A549 (cell line): ENCODE results near the gene MLYCD. TPM values are rescaled to one million over a fixed set of nuclear protein-coding genes. Genes with fewer than 3 reads are reported as not detected.

Experiments used
- ATAC-seq, 2 experiments: fragments of 200-7000 bp in 1 of 2; fragments of >200 bp in 1 of 2; cut with Nextera tagmentation in 1 of 2; cut with Tn5 transposase in 1 of 2; 3 replicates each; pipeline versions ENCODE4 v1.8.0 to v1.9.1; 2018 to 2020; ENCODE audit warnings: mild to moderate bottlenecking in 1 of 2, moderate library complexity in 1 of 2
- CTCF ChIA-PET: fragments of 300-600 bp; sonication (Branson Sonifier 250); formaldehyde crosslinking; extraction: SDS; loops from one replicate; lab custom pipeline; 2021; ENCODE audit warnings: antibody characterized with exemption, inconsistent platforms; lab: Yijun Ruan, JAX
- POLR2A ChIA-PET: fragments of 350-600 bp; formaldehyde crosslinking; extraction: SDS; loops from one replicate; lab custom pipeline; 2021; ENCODE audit warnings: antibody characterized with exemption, inconsistent platforms; lab: Yijun Ruan, JAX
- DNase-seq, 2 experiments: peaks; one replicate each; pipeline versions ENCODE4 v3.0.0 to v3.0.0-alpha.2; 2011 to 2016; ENCODE audit warnings: low read depth in 1 of 2, low spot score in 1 of 2
- FAIRE-seq: peaks from 2 replicates; lab custom pipeline; 2011; peaks lifted over from hg19 to GRCh38; lab: Jason Lieb, UNC
- H3K27ac ChIP-seq, 2 experiments: fragments of >200 bp; sonication (Bioruptor Twin); formaldehyde crosslinking; 3 replicates each; pipeline ENCODE4 v1.5.1; 2016 to 2017
- H3K4me1 ChIP-seq: fragments of >200 bp; sonication (Bioruptor Twin); formaldehyde crosslinking; 3 replicates; pipeline ENCODE4 v1.6.1; 2016
- H3K4me2 ChIP-seq: fragments of >200 bp; sonication (Bioruptor Twin); formaldehyde crosslinking; 3 replicates; pipeline ENCODE4 v1.6.1; 2016
- H3K4me3 ChIP-seq: fragments of >200 bp; sonication (Bioruptor Twin); formaldehyde crosslinking; 3 replicates; pipeline ENCODE4 v1.5.1; 2016
- H3K9me3 ChIP-seq: fragments of >200 bp; sonication (Bioruptor Twin); formaldehyde crosslinking; 3 replicates; pipeline ENCODE4 v1.6.1; 2016
- ATOH8 ChIP-seq: fragments of 250-450 bp; sonication (Bioruptor Pico); IDR thresholded peaks from 2 replicates; pipeline ENCODE4 v1.5.0; 2020; ENCODE audit warnings: low read depth, mild to moderate bottlenecking, moderate library complexity
- BHLHE40 ChIP-seq: IDR thresholded peaks from 2 replicates; pipeline ENCODE4 v1.6.1; 2012; ENCODE audit warnings: low read depth, low read length, inconsistent platforms
- CBX2 ChIP-seq: fragments of 200-600 bp; sonication (generic); IDR thresholded peaks from 2 replicates; pipeline ENCODE4 v1.6.1; 2016; ENCODE audit warnings: low read depth, mild to moderate bottlenecking, borderline replicate concordance
- CEBPB ChIP-seq, 2 experiments: fragments of >200 bp in 1 of 2; sonication (Bioruptor Twin) in 1 of 2; formaldehyde crosslinking in 1 of 2; IDR thresholded peaks; 2 replicates each; pipeline ENCODE4 v1.6.1; 2012 to 2016
- E2F6 ChIP-seq: IDR thresholded peaks from 2 replicates; pipeline ENCODE4 v1.6.1; 2012; ENCODE audit warnings: low read depth, borderline replicate concordance
- ELK1 ChIP-seq: fragments of 150-350 bp; IDR thresholded peaks from 2 replicates; pipeline ENCODE4 v1.6.1; 2014; ENCODE audit warnings: low read depth, mild to moderate bottlenecking, low read length
- EP300 ChIP-seq, 2 experiments: fragments of >200 bp; sonication (Bioruptor Twin); formaldehyde crosslinking; IDR thresholded peaks; 2 replicates in 1 of 2; 3 replicates in 1 of 2; pipeline ENCODE4 v1.6.1; 2016 to 2017
- ESRRA ChIP-seq: fragments of 150-350 bp; IDR thresholded peaks from 2 replicates; pipeline ENCODE4 v1.6.1; 2014; ENCODE audit warnings: mild to moderate bottlenecking, low read length, borderline replicate concordance
- FOXS1 ChIP-seq: fragments of 250-450 bp; sonication (Bioruptor Pico); IDR thresholded peaks from 2 replicates; pipeline ENCODE4 v1.5.0; 2020; ENCODE audit warnings: mild to moderate bottlenecking, moderate library complexity
- HDAC2 ChIP-seq: fragments of 200-600 bp; sonication (generic); IDR thresholded peaks from 2 replicates; pipeline ENCODE4 v1.6.1; 2016
- HOXA7 ChIP-seq: fragments of 250-450 bp; sonication (Bioruptor Pico); IDR thresholded peaks from 2 replicates; pipeline ENCODE4 v1.5.0; 2020; ENCODE audit warnings: mild to moderate bottlenecking, moderate library complexity
- JUN ChIP-seq, 2 experiments: fragments of >200 bp; sonication (Bioruptor Twin); formaldehyde crosslinking; IDR thresholded peaks; 2 replicates in 1 of 2; 3 replicates in 1 of 2; pipeline ENCODE4 v1.6.1; 2016 to 2017
- KDM1A ChIP-seq: fragments of 200-600 bp; sonication (generic); IDR thresholded peaks from 2 replicates; pipeline ENCODE4 v1.6.1; 2016; ENCODE audit warnings: low read depth, mild to moderate bottlenecking
- MAX ChIP-seq: IDR thresholded peaks from 2 replicates; pipeline ENCODE4 v1.6.1; 2012
- MYC ChIP-seq: IDR thresholded peaks from 2 replicates; pipeline ENCODE4 v1.6.1; 2012; ENCODE audit warnings: mild to moderate bottlenecking, inconsistent platforms, low read length, improper control_type of control experiment, borderline replicate concordance
- NFE2L2 ChIP-seq: fragments of 150-350 bp; conservative IDR thresholded peaks from 2 replicates; pipeline ENCODE4 v1.6.1; 2014; ENCODE audit warnings: low read length
- NPAS2 ChIP-seq: fragments of 250-450 bp; sonication (Bioruptor Pico); IDR thresholded peaks from 2 replicates; pipeline ENCODE4 v1.8.0; 2022; ENCODE audit warnings: mild to moderate bottlenecking, moderate library complexity, borderline replicate concordance
- NR3C1 ChIP-seq: fragments of >200 bp; sonication (Bioruptor Twin); formaldehyde crosslinking; IDR thresholded peaks from 3 replicates; pipeline ENCODE4 v1.6.1; 2017
- PBX3 ChIP-seq: IDR thresholded peaks from 2 replicates; pipeline ENCODE4 v1.6.1; 2012
- PHF8 ChIP-seq: fragments of 200-600 bp; sonication (generic); IDR thresholded peaks from 2 replicates; pipeline ENCODE4 v1.6.1; 2016; ENCODE audit warnings: low read depth, mild to moderate bottlenecking, antibody characterized with exemption, moderate library complexity, borderline replicate concordance
- POLR2A ChIP-seq: IDR thresholded peaks from 2 replicates; pipeline ENCODE4 v1.6.1; 2012; ENCODE audit warnings: mild to moderate bottlenecking, low read length
- POLR2AphosphoS2 ChIP-seq: conservative IDR thresholded peaks from 2 replicates; pipeline ENCODE4 v1.6.1; 2012; ENCODE audit warnings: low read length, improper control_type of control experiment, inconsistent platforms
- RARB ChIP-seq: fragments of 250-450 bp; sonication (Bioruptor Pico); IDR thresholded peaks from 2 replicates; pipeline ENCODE4 v1.8.0; 2021; ENCODE audit warnings: mild to moderate bottlenecking, moderate library complexity
- RCOR1 ChIP-seq: fragments of 150-350 bp; IDR thresholded peaks from 2 replicates; pipeline ENCODE4 v1.6.1; 2014; ENCODE audit warnings: antibody characterized with exemption, low read length, low read depth
- RFX5 ChIP-seq: fragments of 450-650 bp; IDR thresholded peaks from 2 replicates; pipeline ENCODE4 v1.7.1; 2014; ENCODE audit warnings: antibody characterized with exemption, mild to moderate bottlenecking, moderate library complexity
- SMC3 ChIP-seq: fragments of >200 bp; sonication (Bioruptor Twin); formaldehyde crosslinking; IDR thresholded peaks from 3 replicates; pipeline ENCODE4 v1.6.1; 2018; ENCODE audit warnings: inconsistent platforms
- SREBF2 ChIP-seq: fragments of 450-650 bp; IDR thresholded peaks from 2 replicates; pipeline ENCODE4 v1.6.1; 2014; ENCODE audit warnings: mild to moderate bottlenecking, moderate library complexity
- TFCP2L1 ChIP-seq: fragments of 250-450 bp; sonication (Bioruptor Pico); IDR thresholded peaks from 2 replicates; pipeline ENCODE4 v1.5.0; 2021; ENCODE audit warnings: mild to moderate bottlenecking
- ZSCAN20 ChIP-seq: fragments of 250-450 bp; sonication (Bioruptor Pico); IDR thresholded peaks from 2 replicates; pipeline ENCODE4 v1.8.0; 2022; ENCODE audit warnings: mild to moderate bottlenecking, moderate library complexity
- WGBS: methylation state at CpG from one replicate; pipeline ENCODE4 v1.1.6; 2017; ENCODE audit errors: missing lambda C conversion rate; 5-methylcytosine and 5-hydroxymethylcytosine counted together
- polyA plus RNA-seq, 4 experiments: library from polyadenylated mRNA; depleted of rRNA in 3 of 4; stranded (reverse); fragments of >200 nt; fragmentation: RNase III in 1 of 4; extraction: RNeasy Plus Mini Kit Qiagen cat#74134 plus additional on column Dnase treatment in 1 of 4; gene quantifications; 2 replicates in 3 of 4; 3 replicates in 1 of 4; pipeline ENCODE4 v1.2.3, GENCODE V29; 2011 to 2017

The MLYCD gene
- polyA plus RNA-seq, 2 of the 4 experiments (the other 2 are of a cell fraction) = 1.3 to 1.7 TPM

GRCh38 chr16:83946154-83946780, 47.4 kb downstream of the MLYCD start:
- ChIA-PET CTCF (interaction anchor here (1.2 to 2.8 kb wide), 5 partner anchors 10 to 119 kb away, joined by 3 to 14 read pairs (median 9); no protein-coding TSS in a partner anchor), POLR2A (no interaction called here)
- TF ChIP-seq E2F6 (no peak), MYC (no peak), NPAS2 (CRISPR knock-in tag) (no peak), ZSCAN20 (no peak), SREBF2 (no peak), ELK1 (no peak), JUN (IDR thresholded peaks at IDR 0.05) (no peak), RARB (CRISPR knock-in tag) (no peak), RCOR1 (no peak), MAX (no peak), POLR2AphosphoS2 (no peak), TFCP2L1 (CRISPR knock-in tag) (no peak), CBX2 (no peak), CEBPB (IDR thresholded peaks at IDR 0.05) (no peak), NR3C1 (no peak), BHLHE40 (no peak), HOXA7 (CRISPR knock-in tag) (no peak)
- no peak for ATAC-seq
- Histone ChIP-seq H3K4me2 (no peak overlapping the region), H3K9me3 (no peaks in the 10 kb centered on the region), H3K4me1 (peaks cover 3% of the 10 kb centered on the region; the same call in 1 of the 3 replicates), H3K4me3 (no peak overlapping the region), H3K27ac (no peak overlapping the region)
- WGBS = 87% methylated on average over 19 of the region's 24 CpGs
- FAIRE-seq = no peak
- DNase-seq = no peak

GRCh38 chr16:83946781-83947566, 48.1 kb downstream of the MLYCD start:
- Histone ChIP-seq H3K9me3 (no peaks in the 10 kb centered on the region), H3K4me2 (no peak overlapping the region), H3K4me3 (no peak overlapping the region), H3K4me1 (peaks cover 6% of the 10 kb centered on the region; the same call in 2 of the 3 replicates), H3K27ac (peak overlapping the region in 1 of 2 experiments; percentile 2; a peak in 1 of 6 replicates)
- TF ChIP-seq SREBF2 = no peak
- ATAC-seq (no peak; a peak in 1 of 6 replicates), FAIRE-seq (no peak), DNase-seq (no peak)
- POLR2A ChIA-PET = no interaction called here
- WGBS = 81% methylated on average over 21 of the region's 21 CpGs
- CTCF ChIA-PET = interaction anchor here (0.5 to 2.8 kb wide), 8 partner anchors 10 to 216 kb away, joined by 3 to 14 read pairs (median 8); no protein-coding TSS in a partner anchor

- CTCF ChIA-PET = interaction anchor here (1.5 to 2.8 kb wide), 6 partner anchors 9 to 118 kb away, joined by 4 to 14 read pairs (median 9); no protein-coding TSS in a partner anchor
- 87% methylated on average over 12 of the region's 14 CpGs for WGBS
- ATAC-seq = no peak
- TF ChIP-seq EP300 (IDR thresholded peaks at IDR 0.05) = no peak
- no peak for TF ChIP-seq PBX3
- TF ChIP-seq RFX5 = no peak
- no peak for TF ChIP-seq HDAC2
- no peak for TF ChIP-seq KDM1A
- no peak for TF ChIP-seq ESRRA
- no peak for TF ChIP-seq ATOH8 (CRISPR knock-in tag)
- no peak for TF ChIP-seq SMC3
- TF ChIP-seq ELK1 = no peak
- TF ChIP-seq POLR2AphosphoS2 = no peak
- no peak for TF ChIP-seq FOXS1 (CRISPR knock-in tag)
- no peak for TF ChIP-seq POLR2A
- no peak for TF ChIP-seq PHF8
- no peak for TF ChIP-seq NFE2L2
These were observed 48.8 kb downstream of the MLYCD start for GRCh38 chr16:83947642-83948234.

More at GRCh38 chr16:83947642-83948234, 48.8 kb downstream of the MLYCD start:
- POLR2A ChIA-PET = no interaction called here
- Histone ChIP-seq H3K27ac (no peak overlapping the region; a peak in 1 of 6 replicates), H3K4me3 (no peak overlapping the region), H3K4me1 (peaks cover 14% of the 10 kb centered on the region), H3K4me2 (no peak overlapping the region), H3K9me3 (no peaks in the 10 kb centered on the region)
- DNase-seq (no peak), FAIRE-seq (no peak)
